ENCODE results near the gene WIPF3. TPM values are rescaled to one million over a fixed set of nuclear protein-coding genes. Genes with fewer than 3 reads are reported as not detected.

Gene WIPF3, protein sequence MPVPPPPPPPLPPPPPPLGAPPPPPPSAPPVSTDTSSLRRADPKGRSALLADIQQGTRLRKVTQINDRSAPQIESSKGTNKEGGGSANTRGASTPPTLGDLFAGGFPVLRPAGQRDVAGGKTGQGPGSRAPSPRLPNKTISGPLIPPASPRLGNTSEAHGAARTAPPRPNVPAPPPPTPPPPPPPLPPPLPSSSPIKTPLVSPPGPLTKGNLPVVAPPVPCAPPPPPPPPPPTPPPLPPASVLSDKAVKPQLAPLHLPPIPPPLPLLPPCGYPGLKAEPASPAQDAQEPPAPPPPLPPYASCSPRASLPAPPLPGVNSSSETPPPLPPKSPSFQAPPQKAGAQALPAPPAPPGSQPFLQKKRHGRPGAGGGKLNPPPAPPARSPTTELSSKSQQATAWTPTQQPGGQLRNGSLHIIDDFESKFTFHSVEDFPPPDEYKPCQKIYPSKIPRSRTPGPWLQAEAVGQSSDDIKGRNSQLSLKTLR
- polyA plus RNA-seq (2014; cell fraction: cytosol; rRNA removed), result not detected in 2 replicates
- 0.20 TPM in 1 of 2 replicates, not detected in the other for polyA plus RNA-seq (2014; cell fraction: nucleus; rRNA removed)

DNA sequence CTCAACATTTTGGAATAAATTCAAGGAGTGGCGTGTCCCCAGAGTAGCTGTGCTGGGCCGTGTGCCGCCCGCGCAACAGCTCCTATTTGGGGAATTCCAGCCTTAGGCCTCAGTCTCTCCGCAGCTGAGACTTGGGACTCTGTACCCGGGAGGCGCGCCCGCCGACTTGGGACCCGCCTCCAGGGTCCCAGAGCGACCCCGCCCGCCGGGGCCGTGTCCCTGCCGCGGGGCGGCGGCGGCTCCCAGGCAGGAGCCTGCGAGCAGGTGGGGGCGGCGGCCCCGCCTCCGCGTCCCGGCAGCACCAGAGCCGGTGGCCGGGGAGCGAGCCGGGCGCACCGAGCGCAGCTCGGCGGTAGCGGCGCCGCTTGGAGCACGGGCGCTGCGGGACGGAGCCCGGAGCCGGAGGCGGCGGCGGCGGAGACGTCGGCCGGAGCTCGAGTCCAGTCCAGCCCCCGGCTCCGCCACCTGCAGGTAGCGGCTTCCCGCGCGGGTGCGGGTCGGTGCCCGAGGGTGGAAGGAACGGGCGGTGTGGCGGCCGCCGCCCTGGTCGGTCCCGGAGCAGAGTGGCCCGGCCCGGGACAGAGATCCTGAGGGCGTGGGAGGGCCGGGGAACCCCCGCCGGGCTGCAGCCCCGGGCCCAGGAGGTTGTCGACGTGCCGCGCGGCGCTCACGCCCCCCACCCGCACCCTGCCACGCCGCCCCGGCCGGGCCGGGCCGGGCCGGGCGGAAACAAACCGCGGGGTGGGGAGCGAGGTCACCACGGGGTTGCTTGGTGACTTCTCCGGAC is at the start of gene WIPF3:
Gene WIPF3, plus strand, starts transcription at position 301 of the 787 bp plus-strand sequence. CDS start 28,217 bp downstream, outside the sequence.
- no peak for DNase-seq (ENCODE audit: low spot score)

DNA sequence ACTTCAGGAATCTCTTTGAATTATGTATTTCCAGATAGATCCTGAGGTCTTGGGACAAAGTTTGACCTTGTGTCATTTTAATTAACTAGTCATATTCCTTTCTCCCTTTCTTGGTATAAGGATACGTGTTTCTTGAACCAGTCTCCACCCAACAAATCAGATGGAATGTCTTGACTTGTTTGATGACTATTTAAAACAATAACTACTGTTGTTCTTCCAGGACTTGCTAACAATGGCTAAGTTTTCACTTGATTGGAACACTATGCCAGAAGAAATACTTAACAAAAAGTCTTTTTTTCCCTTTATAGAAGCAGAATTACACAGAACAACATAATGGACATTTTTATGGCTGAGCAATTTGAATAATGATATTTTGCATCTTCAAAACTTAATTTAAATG is 43.0 kb upstream of the WIPF3 start:
- DNase-seq (ENCODE audit: low spot score), result no peak

DNA sequence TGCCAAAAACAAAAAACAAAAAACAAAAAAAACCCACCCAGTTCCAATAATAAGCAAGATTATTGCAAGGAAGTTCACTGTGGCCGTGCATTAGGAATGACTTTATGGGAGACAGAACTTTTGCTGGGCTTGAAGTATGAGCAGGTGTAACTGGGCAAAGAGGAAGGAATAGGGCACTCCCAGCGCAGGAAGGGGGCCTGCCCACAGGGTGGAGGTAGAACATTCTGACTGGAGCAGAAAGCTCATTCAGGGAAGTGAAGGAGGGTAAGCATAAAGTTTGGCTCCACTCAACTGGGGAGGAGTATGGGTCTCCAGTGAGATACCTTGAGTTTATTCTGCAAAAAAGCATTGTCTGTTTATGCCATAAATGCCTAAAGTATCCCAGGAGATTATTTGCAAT is 42.1 kb upstream of the WIPF3 start:
- DNase-seq (ENCODE audit: low spot score), result no peak

DNA sequence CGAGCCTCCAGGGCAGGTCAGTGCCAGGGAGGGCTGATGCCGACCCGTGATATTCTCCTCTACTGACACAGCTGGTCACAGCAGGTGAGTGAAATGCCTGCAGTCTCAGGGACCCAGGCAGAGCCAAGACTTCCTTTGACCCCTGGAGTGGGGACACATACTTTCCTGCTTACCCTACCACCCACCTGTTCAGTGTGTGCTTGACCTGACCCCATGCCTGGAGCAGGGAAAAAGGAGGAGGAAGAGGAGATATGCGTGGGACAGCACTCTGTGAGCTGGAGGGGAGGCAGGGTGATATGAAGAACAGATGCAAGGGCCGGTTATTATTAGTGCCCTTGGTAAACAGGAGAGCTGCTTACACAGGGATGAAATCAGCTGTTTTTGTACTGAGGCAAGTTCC is 40.8 kb upstream of the WIPF3 start:
- no peak for DNase-seq (ENCODE audit: low spot score)

DNA sequence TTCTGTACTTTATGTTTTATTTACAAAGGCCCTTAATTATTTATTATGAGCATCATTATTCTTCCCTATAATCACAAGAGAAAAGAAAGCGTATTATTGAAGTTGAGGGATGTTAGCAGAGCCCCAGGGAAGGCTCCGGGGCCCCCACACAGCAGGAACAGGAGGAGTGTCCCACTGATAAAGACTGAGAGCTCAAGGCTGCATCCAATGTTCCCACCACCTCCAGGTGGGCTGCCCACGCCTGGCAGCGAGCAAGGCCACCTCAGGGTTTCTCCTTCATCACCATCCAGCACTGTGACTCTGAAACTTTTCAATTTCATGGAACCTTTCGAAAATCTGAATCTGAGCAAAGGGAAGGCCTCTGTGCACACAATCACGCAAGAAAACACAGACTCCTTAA is 35.9 kb upstream of the WIPF3 start:
- DNase-seq (ENCODE audit: low spot score), result no peak

DNA sequence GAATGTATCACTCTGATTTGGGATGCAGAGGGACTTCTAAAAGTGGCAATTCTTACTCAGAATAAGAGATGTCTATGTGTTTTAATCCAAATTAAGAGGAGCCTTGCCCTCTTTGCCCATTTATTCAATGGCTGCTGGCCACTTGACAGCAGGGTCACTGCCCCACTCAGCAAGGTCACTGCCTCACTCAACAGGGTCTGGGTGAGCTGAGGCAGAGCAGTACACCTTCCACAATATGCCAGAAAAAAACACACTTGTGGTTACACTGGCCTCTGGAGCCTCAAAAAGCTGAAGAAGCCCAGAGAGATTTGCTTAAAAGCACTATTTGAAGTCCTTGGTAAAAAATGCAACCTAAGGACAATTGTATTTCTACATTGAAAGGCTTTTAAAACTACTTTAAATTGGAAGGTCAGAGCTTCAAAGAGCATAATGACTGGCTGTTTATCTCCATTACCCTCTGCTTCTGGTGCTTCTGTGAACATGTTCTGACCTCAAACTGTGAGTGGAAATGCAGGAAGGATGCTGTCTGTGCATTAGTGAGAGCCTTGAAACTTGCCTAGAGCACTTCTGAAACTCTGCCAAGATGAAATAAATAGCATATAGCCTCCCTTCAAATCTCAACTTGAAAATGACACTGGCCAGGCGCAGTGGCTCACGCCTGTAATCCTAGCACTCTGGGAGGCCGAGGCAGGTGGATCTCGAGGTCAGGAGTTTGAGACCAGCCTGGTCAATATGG is 35.1 kb upstream of the WIPF3 start:
- DNase-seq (ENCODE audit: low spot score), result no peak

DNA sequence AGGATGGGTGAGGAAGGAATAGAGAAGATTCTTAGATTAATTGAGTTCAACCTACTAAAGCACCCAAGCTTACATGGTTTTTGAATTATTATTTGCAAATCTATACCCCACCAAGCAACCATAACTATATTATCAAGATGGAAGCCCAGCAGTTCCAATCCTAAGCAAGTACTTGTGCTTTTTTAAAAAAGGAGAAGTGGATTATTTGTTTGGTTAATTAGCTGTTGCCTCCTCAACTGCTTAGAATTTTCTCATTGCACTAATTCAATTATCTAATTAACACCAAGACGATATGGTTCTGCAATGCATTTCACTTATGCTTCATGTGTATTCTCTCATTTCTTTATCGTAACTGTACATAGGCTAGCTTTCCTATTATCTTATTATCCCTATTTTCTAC is 27.3 kb upstream of the WIPF3 start:
- DNase-seq (ENCODE audit: low spot score), result no peak

DNA sequence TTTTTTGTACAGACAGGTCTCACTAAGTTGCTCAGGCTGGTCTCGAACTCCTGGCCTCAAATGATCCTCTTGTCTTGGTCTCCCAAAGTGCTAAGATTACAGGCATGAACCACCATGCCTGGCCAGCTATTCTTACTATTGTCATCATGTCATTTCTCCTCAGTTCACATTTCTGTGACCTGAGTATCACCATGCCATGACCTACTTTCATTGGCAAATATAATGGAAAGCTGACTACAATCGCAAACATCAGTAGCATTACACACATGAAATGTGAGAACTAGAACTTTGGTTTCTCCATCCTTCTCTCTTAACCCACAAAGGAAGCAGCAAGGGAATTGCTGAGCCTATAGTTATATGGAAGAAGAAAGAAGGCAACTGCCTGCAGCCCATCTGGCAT is 26.0 kb upstream of the WIPF3 start:
- no peak for DNase-seq (ENCODE audit: low spot score)

DNA sequence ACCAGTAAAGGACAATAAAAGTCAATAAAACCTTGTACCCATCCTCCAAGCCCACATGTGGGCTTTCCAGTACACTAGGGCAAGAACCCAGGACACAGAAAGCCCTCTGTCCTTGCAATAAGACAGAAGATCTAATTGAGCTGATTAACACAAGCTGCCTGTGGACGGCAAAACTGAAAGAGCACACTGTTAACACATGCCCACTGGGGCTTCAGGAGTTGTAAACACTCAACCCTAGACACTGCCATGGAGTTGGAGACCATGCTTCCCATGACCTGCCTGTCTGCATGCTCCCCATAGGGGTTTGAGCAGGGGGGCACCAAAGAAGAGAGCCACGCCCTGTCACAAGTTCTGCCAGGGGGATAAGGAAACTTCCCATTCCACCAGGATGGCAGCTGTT is 22.6 kb upstream of the WIPF3 start:
- DNase-seq (ENCODE audit: low spot score), result no peak

DNA sequence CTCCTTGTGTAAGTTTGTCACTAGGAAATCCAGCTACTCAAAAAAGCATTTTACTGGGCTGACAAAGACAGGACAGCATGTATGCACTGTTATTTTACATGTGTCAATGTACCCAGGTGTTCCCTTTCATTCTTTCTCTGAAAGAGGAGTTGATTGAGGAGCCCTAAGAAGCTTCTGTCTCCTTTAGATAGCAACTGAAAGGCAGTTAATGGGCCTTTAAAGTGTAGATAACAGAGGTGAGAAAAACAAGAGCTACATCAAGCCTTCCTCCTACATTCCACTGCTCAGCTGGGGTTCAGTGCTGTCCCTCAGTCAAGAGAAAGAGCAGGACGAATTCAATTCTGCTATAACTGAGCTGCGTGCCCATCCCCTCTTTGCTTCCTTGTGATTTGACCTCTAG is 12.8 kb upstream of the WIPF3 start:
- DNase-seq (ENCODE audit: low spot score), result no peak

DNA sequence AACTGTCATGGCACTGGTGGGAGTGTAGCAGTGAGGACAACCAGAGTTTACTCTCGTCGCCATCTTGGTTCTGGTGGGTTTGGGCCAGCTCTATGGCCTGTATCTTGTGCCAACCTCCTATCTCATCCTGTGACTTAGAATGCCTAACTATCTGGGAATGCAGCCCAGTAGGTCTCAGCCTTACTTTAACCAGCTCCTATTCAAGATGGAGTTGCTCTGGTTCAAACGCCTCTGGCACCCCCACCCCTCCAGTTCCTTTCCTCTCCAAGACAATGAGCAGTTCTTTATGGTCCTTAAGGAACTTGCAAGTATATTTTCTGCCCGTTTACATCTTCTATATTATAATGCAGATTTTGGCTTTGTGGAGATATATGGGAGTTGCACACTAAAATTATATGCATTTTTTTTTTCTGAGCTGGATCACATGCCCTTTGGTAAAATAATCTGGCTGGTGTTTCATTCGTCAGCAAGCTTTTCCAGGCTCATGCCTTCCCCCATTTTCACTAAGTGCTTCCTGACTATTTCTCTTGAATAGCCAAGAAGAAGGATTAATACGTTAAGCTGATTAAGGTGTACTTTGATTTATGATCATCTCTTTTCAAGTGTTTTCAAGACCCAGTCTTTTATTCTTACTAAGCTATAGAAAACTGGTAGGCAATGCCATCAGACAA is 11.2 kb upstream of the WIPF3 start:
- DNase-seq (ENCODE audit: low spot score), result no peak

DNA sequence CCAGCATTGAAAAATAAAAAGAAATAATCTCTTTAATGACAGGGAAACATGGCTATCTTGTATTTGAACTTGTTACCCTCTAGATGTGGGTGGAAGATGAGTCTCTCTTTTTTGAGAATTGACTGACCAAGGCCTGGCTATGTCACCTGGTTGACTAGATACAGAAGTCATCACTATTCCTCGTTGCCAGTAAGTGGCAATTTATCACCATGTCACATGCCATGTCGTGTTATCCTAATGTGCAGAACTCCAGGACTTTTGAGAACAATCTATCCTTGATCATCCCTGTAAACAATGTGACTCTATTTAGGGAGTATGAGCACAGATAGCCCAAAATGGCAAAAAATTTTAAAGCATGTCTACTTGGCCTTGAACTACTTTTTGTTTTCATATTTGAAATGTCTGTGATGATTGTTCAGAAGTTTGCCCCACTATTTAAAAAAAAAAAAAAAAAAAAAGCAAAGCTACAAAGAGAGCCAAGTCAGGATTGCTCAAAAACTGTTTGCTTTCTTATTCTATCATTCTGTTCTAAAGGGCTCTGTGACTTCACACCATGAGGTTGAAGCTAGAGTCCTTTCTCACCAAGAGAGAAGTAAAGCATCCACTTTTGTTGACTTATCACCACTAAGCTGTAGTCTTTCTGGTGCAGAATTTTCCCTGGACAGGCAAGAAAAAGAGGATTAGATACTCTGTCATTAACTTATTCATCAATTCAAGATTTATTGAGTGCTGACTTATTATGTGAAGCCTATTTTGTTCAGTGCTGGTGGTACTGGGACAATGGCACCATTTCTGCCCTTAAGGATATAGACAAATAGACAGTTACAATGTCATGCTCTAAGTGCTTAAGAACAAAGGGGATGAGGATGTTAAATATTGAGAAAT is 10.4 kb upstream of the WIPF3 start:
- DNase-seq (ENCODE audit: low spot score), result no peak

DNA sequence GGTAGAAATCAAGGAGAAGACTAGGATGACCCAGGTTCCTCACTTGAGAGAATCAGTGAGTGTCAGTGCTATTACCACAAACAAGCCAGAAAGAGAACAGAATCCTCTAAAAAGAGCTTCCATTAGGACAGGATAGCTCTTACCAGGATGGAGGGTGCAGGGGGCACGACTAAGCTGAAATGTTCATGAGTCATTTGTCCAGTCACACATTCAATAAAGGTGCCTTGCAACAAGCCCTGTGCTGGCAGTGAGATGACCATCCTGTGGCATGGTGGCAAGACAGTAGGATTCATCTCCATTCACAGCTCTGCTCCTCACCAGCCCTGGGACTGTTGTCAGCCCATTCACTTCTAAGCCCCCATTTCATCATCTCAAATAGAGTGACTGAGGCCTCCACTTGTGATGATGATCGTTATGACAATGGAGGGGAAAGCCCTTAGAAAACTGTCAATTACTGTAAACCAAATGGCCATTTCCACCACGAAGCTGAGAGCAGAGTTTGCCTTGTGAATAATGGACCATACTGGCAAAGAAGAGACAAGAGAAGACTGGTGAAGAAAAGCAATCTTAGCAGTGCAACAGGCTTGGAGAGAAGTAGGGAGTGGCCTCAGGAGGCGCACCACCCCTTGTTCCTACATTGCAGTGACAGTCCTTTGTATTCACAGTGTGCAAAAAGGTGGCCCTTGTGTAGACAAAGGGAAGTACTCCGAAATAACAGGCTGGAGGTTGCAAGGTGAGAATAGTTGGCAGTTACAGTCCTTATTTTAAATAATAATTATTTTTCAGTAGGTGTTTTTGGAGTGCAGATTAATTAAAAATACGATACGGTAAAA is 9.0 kb upstream of the WIPF3 start:
- DNase-seq (ENCODE audit: low spot score), result no peak

DNA sequence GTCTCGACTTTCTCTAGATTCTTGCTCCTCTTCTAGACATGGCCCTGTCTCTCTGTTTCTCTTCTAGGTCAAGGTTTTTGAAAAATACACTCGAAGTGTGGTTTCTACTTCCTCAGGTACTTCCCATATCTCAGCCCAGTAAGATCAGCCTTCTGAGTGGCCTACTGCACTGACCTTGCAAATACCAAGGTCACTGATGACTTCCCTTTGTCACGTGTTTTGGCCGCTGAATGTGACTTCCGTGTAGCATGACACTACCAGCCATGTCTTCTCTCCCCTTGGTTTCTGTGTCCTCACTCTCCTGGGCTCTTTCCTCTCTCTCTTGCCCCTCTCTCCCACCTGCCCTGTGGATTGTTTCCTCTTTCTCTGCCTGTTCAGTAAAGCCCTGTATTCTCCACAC is 7.9 kb upstream of the WIPF3 start:
- no peak for DNase-seq (ENCODE audit: low spot score)

DNA sequence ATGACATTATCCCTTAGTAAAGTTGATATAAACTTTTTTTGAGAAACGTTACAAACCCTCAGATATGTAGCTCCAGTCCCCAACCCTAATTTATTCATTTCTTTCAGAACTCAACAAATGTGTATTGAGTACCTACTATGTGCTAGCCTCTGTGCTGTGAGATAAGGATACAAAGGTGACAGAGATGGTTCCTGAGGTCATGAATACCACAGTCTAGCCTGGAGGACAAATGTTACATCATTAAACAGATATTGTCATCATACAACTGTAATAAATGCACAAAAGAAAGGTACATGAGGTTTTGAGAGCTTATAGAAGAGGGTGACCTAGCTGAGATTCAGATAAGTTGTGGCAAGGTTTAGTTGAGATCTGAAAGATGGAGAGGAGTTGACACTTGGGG is 4.4 kb upstream of the WIPF3 start:
- DNase-seq (ENCODE audit: low spot score), result no peak

DNA sequence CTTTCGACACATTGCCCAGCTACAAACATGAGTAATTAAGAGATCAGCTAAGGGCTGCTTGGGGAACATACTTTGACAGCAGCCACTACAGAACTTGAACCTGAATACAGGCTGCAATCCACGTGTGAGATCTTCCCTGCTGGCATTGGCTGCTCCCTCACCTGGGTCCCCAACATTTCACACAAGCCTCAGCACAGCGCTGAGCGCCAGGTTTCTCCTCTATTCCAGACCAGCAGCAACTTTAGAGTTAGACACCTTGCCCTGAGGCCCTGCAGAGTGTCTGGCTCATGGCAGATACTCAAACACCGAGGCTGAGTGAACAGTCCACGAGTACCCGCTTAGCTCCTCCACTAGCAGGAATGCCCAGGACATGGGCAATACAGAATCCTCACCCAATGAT is 1.3 kb upstream of the WIPF3 start:
- DNase-seq (ENCODE audit: low spot score), result no peak

DNA sequence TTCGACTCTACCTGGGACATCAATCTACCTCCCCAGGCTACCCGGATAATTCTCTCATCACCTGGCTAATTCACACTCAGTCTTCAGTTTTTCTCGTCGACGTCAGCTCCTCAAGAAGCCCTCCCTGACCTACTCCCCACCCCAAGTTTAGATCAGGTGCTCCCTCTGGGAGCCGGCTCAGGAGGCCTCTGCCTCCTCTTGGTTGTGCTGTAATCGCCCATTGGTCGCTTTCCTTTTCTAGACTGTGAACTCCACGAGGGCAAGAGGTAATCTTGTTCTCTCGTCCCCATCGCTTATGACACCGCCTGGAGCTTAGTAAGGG is 461 bp upstream of the WIPF3 start:
- no peak for DNase-seq (ENCODE audit: low spot score)

DNA sequence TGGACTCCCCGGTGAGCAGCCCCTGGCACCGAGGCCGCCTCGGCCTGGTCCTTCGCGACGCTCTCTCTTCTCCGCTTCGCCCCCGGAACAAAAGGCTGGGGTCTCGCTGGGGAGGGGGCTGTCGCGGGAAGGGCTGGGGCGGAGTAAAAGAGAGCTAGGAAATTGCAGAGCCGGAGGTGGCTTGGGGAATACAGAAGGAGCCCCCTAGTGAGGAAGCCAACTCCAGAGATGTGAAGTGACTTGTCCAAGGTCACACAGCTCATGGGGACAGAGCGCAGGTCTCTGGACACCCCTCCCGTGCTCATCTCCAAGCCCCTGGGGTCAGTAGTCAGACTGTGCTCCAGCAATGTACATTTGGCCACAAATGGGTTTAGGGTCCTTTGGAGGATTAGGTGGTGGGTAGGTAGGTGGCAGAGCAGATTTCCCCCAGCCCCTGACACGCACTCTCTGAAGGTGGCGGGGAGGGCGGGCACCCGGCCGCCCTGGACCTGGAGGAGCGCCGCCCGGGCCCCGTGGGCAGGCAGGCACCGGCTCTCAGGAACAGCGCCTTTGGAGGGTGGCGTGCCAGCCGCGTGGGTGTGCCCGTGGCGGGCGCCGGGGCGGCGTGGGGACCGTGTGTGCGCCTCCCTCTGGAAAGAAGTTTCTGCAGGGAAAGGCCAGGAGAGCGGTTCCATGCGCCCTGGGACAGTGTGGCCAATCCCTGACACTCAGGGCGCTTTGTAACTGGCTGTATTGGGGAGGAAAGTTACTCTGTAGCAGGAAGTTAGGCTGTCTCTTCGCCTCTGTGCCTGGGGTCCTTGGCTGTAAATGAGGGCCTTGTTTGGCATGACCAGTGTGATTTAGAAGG is 910 bp downstream of the WIPF3 start:
- DNase-seq (ENCODE audit: low spot score), result no peak

Measured in SK-N-DZ (cell line).